ENCODE results near the gene TMEM269. TPM values are rescaled to one million over a fixed set of nuclear protein-coding genes. Genes with fewer than 3 reads are reported as not detected.

Gene TMEM269, protein sequence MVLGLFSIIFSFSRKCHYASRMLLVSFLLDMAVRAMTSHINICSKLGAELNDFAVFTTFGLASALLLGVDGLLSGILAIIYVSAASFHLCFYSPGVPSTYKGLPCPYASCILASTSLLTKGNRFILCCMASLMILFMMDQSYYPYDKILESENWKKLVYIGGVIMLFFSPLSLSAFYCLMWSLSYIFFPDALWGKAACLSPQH
- 0.06 TPM for total RNA-seq

DNA sequence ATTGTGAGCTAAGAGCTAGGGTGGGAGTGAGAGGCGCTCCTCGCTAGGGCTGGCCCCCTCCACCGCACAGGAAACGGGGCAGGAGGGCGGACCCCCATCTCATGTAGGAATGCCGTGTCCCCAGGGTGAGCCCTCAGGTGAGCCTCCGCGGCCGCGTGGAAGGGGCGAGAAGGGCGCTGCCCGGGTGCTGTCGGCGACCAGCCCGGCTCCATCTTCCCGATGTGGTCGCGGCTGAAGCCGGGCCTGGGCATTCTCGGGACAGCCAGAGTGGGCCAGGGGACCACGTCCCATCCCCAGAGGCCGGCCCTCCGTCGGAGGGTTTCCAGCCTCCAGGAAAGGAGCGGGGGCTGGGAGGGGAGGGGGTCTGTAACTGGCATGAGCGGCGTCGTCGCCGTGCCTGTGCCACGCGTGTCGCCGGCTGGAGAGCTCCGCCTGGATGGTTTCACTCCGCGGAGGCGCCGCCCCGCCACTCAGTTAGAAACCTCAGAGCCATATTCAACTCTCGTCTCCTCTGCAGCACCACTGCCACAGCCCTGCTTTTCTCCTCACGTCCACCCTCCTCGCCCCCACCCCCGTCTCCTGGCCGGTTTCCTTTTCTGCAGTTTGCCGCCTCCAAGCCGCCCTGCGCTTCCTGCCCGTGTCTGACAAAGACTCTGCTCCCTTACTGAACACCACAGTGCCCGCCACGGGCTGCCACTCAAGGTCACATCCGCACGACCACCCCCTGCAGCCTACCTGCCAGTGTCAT lies at the start of gene TMEM269:
TSS of gene TMEM269 (plus strand) at position 46 of the 748 bp plus-strand sequence. CDS start 4,903 bp downstream, outside the sequence.
- no peak for DNase-seq (ENCODE audit: low spot score)

DNA sequence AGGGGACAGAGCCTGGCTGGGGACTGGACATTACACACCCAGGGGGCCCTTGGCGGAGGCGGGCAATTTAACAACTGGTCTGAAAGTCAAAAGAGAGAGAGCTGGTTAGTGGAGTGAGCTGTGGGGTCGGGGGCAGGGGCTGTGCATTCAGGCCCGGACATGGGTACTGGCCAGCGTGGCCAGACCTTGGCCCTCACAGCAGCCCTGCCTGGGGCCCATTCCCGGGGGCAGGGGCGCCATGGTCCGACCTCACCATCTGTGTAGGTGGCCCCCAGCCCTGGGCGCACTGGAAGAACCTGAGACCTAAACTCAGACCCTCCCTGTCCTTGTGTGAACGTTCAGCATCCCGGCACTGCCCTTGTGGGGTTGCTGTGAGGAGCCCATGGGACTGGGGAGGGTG lies 49.7 kb upstream of the TMEM269 start:
- no peak for DNase-seq (ENCODE audit: low spot score)

DNA sequence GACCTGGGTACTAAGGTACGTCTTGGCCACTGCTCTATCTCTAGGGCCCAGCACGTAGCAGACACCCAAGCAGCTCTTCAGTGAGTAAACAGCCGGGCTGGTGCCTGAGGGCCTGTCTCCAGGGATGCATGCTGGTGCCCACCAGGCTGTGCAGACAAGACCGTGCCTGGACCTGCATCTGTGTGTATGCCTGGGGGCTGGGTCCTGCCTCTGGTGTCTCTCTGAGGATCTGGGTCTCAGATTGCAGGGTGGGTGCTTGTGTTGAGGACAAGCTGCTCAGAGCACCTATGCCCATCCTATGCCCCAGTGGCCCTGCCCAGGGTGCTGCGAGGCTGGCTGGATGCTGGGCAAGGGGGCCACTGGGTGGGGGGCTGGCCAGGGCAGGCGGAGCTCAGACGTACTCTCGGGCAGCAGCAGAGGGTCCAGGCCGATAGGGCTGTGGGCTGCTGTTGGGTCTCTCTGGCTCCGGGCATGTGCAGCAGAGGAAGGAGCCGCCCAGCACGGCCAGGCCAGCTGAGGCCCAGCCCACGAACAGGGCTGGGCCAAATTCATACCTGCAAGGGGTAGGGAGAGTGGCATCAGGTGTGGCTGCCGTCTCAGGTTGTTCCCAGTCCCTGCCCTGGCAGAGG lies 49.2 kb upstream of the TMEM269 start:
- DNase-seq (ENCODE audit: low spot score), result no peak

DNA sequence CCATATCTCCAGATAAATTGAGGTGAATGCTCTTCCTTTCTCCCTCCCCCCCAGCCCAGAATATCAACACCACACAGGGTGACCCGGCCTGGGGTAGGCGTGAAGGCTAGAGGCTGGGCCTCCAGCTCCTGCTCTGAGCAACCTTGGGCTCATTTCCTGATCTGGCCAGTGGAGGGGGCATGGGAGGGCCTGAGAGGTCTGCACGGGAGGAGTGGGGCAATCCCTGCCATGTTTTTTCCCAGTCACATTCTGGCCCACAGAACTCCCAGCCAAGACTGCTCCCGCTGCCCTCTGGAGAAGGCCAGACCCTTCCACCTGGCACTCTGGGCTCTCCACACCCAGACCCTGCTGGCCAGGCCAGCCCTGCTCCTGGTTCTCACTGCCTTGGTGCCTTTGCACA lies 48.6 kb upstream of the TMEM269 start:
- DNase-seq (ENCODE audit: low spot score), result no peak

DNA sequence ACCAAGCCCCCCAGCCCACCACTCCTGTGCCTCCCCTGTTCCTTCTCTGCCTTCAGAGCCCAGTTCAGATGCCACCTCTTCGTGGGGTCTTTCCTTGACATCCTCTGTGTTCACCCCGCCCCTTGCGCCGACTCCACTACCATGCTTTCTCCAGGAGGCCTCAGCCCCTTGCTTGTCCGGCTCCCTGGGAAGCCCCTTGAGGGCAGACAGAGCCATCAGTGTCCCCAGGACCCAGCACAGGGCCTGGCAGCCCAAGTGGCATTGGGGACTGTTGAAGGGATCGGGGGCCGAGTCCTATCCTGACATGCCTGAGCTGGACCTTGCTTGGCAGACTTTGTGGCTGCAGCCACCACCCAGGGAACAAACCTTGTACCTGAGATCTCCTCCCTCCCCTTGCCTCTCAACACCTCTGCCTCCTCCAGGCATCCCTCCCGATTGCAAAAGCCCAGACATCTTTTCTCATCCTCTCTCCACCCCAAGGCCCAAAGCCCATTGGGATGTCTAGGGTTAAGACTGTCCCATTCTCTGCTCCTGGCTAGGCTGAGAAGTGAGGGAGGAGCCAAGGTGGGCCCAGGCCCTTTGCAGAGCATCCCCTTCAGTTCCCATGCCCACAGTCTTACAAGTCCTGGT lies 48.1 kb upstream of the TMEM269 start:
- no peak for DNase-seq (ENCODE audit: low spot score)

DNA sequence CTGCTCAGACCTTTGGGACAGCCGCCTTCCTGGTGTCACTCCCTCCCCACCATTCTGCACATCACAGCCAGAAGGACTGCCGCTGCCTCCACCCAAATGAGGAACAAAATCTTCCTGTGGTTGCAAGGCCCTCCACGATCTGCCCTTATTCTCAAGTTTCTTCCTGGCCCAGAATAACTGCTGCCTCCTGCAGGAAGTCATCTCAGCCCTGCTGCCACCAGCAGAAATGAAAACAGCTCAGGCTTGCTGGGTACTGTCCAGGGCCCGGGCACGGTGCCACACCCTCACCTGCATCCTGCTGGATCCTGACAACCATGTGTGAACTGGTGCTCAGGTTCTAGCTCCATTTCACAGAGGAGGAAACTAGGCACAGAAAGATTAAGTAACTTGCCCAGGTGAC lies 47.5 kb upstream of the TMEM269 start:
- peak; percentile 54 for DNase-seq (ENCODE audit: low spot score)

DNA sequence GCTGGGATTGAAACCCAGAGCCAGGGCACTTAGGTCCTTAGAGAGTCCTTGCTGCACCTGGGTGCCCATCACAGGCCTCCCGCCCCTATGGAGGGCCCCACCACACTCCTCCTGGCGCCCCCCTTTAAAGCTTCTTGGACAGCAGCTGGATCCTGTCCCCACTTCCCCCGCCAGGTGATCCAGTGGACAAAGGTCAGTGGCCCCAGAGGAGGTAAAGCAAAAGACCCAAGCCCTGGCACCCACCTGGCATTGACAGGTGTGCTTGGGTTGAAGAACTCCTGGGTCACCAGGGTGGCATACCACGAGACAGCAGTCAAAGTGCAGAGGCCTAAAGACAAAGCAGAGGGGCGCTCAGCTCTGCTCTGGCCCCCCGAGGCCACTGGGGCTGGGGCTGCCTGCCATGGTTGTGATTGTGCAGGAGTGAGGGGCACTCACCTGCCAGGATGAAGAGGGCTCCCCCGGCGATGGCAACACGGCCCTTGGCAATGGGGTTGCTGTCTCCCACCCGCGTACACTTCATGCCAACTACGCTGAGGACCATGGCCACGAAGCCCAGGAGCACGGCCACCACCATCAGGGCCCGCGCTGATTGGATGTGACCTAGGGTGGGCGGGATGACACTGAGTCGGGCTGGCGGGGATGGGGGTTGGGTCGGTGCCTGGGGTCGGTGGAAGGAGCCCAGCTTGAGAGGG lies 46.7 kb upstream of the TMEM269 start:
- DNase-seq (ENCODE audit: low spot score), result no peak

DNA sequence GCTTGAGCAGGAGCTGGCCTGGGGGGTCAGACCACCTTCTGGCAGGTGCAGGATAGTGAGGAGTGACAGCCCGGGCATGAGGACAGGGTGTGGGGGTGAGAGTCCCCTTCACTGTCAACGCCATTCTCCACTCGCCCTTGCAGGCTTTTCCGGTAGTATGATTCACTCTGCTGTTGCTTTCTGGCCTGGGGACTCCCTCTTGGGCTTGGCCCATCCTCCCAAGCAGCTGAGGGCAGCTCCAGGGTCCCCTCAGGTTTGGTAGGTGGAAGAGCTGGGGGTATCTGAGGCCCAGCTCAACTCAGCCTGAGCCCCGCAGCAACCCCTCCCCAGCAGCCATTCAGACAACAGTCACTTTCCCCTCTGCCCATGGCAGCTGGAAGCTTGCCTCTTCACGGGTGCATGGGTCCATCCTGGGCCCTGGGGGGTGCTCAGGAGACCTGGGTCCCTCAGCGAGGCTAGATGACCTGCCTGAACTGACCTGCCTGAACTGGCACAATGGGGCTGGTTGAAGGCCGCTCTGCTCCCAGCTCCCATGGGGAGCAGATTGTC lies 46.0 kb upstream of the TMEM269 start:
- DNase-seq (ENCODE audit: low spot score), result no peak

DNA sequence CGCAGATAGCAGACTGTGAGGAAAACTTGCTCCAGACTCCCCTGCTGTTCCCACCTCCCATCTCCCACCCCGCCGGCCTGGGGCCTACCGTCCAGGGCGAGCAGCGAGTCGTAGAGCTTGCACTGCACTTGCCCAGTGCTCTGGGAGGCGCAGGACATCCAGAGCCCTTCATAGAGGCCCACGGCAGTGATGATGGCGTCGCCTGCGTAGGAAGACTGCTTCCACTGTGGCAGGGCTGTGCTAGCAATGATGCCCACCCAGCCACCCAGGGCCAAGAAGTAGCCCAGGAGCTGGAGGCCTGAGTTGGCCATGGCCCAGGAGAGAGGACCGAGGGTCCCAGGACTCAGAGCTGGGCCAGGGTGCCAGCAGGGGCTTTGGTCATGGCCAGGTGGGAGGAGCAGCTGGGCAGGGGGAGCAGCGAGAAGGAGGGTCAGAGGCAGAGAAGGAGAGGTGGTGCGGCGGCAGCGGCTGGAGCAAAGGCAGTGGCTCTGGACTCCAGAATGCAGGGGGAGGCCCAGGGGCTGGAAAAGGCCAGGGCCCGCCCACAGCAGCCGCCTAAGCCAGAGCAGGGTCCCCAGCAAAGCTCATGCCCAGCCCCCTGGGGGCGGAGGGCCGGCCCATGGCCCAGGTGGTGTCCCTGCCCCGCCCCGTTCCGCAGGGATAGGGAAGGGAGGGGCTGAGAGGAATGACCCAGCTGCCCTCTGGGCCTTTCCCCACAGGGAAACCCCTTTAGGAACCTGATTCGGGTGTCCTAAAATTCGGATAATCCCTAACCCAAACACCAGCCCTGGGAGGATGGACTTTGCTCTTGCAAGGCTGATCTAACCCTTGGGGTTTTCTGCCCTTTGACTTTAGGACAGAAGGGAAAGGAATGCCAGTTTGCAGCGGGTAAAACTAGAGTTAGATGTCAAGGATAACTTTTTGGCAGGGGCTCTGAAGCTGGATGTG lies 44.8 kb upstream of the TMEM269 start, which contains the start of gene CLDN19:
TSS of gene CLDN19 (minus strand) at position 484 of the 948 bp plus-strand sequence. CDS start at position 311, 173 bp downstream.
- no peak for DNase-seq (ENCODE audit: low spot score)

DNA sequence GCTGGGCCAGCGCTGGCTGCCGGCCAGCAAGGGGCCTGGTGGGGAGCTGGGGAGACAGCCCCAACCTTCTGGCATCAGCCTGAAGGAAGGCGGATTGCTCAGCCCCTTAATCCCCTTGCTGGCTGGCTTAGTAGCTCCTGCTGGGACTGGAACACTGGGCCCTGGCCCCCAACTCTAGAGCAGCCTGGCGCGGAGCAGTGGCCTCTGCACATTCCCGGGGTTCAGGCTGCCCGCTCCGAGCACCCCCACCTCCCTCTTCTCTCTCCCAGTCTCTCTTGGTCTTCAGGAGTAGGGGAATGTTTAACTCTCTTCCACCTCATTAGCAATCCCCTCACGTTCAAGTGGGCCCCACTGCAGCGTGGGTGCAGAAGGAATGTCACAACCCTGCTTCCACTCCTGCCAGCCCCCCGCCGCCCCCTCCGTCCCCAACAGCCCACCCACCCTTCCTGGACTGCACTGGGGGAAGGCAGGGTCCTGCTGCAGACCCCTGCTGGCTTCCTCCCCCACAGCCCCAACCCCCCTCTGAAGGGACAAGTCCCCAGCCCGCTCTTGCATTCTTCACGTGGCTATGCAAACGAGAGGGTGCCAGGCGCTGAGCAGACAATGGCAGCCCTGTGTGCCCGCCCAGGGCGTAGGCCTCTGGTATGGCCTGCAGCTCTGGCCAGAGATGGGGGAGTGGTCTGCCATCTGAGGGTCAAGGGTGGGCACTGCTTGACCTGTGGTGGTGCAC lies 43.8 kb upstream of the TMEM269 start:
- DNase-seq (ENCODE audit: low spot score), result no peak

DNA sequence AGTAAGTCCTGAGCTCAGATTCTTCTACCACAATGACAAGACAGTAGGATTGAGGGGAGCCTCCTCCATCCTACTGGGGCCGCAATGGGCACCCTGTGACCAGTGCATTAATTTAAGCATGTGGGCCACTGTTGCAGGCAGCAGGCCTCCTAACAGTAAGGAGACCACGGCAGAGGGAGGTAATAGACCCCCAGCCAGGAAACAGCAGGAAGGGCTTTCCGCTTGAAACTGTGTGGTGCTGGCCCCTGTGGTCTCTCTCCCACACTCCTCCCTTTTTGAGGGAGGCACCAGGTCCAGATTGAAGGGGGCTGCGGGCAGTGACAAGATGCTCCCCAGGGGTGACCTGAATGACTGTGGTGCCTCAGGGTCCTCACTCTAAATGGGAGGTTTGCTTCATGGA lies 43.1 kb upstream of the TMEM269 start:
- DNase-seq (ENCODE audit: low spot score), result no peak

DNA sequence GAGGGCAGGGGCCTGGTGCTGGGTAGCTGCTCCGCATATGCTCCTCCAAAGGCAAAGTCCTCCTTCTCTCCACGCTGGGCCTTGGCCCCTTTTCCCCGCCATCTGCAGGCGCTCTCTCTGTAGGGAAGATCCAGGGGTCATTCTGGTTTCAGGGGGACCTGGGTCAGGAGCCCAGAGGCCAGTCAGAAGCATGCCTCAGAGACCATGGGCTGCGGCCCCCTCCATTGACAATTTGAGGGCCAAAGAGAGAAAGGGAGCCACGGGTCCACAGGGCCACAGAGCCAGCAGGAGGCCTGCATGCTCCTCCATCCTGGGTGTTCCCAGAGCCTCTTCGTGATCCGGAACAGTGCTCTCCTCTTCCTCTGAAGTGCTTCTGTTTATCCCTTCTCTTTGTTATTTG lies 42.6 kb upstream of the TMEM269 start:
- no peak for DNase-seq (ENCODE audit: low spot score)

DNA sequence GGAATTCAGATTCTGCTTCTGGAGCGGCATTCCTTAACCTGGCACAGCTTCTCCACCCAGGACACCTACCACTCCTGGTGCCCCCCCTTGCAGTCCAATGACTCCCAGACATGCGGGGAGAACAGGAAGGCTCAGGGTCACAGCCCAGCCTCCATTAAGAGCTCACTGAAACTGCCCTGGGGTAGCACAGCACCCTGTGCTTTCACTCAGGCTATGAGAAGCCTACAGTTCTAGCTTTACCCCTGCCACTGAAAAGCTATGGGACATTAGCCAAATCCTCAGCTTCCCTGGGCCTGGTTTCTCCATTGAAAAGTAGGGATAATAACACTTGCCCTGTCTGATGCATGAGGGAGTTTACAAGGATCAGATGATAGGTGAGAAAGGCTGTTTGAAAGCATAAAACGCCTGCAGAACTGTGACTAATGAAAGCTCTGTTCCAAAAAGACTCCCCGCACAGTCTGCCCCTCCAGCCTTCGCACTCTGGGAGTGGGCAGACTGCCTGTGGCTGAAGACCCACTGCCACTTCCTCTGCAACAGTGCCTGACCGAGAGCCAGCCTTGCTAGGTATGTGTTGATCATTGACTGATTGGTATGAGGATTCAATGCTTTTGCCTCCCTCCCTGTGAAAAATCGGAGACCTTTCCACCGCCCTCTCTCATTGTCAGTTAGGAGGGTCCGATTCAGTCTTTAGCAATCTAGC lies 42.0 kb upstream of the TMEM269 start:
- DNase-seq (ENCODE audit: low spot score), result no peak

DNA sequence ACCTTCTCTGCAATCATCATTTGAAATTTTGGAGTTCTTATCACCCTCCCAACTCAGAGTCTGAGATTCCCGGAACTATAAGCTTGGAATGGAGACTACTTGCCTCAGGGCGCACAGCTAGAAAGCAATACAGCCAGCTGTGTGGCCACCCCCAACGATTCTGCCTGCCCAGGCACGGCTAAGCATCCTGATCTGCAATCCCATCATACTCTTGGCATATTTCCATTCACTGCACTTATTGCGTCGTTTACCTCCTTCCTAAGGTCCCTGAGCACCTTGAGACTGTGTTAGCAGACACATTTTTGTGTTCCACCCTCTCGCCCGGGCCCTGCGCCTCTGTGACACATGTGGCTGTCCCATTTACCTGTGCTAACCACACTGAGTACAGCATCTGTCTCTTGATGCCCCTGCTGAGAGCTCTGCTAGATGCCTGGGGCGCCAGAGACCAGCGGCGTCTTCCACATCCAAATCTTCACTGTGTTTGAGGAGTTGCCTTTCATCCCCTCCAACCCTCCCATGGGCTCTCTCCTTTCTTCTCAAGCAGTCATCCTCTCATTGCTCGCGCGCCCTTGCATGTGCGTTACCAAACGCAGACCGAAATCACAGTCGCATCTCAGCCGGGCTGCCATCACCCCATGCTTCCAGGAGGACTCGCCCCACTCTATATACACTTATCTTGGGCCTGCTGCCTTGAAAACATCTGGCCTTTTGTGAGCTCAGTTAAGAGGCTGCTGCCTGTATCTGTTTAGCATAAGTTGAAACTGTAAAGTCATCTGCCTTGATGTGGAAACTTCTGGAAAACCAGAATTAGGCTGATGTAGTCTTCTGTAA lies 41.3 kb upstream of the TMEM269 start:
- no peak for DNase-seq (ENCODE audit: low spot score)

DNA sequence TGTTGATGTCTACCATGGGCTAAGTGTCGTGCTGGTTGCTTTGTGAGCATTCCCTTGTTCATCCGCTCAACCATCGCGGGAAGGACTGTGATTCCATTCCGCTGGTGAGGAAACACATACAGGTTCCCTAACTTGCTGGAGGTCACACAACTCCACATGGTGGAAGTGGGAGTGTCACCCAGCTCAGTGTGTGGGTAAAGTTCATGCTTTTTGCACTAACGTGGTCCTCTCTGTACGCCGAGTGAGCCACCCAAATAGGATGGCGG lies 40.7 kb upstream of the TMEM269 start:
- no peak for DNase-seq (ENCODE audit: low spot score)

DNA sequence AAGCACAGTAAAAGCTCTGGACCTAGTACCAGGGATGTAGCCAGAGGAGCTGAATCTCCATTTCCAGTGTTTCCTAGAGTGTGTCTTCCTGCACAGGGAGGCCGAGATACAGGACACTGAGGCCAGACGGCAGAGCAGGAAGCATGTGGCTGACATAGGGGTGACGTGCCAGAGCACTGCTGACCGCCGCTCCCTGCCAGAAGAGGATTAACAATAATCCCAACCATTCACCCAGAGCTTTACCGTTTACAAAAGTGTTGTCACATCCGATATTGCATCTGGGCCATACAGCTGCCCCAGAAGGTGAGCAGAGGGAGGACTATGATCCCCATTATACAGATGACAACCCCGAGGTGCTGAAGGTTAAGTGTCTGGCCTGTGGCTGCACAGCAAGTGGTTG lies 38.9 kb upstream of the TMEM269 start:
- DNase-seq (ENCODE audit: low spot score), result no peak

DNA sequence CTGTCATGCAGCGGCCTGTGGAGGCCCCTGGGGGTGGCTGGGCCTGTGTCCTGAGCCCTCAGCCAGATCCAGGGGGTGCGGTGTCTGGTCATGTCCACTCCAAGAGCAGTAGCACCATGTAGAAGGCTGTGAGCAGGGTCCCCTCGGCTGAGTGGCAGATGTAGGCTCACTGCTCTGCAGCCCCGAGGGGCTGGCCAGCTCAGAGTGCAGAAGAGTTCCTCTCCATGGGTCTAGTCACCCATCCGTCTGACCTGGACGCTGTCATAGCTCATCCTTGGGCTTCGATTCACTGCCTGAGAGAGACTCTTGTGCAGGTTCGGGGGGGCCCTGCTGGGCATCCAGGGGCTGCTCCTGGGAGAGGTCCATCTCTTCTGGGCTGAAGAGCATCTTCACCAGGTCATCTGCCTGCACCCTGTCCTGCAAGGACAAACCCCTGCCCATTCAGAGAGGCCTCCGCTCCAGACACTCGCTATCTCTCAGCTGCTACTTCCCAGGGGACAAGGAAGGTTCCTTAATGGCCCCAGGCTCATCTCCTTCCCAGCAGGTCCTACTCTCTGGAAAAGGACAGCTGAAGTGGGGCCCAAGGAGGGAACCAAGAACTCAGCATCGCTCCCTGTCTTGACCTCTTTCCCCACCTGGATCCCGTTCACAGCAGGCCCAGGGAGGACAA lies 38.2 kb upstream of the TMEM269 start:
- DNase-seq (ENCODE audit: low spot score), result no peak

DNA sequence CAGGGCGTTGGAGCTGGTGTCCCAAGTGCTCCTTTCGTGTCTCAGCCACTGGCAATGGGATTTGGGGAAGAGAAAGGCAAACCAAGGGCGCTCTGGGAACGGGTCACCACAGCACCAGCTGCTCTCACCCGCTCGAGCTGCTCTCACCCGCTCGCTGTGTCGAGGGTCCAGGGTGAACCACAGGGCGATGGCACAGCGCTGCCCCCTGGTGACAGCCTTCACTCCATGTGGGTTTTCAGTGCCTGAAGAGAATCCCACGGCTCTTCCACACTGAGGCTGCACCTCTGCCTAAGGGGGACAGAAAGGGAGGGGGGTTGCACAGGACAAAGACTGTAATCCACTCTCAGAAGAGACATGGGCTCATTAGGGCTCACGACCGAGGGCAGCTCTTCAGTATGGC lies 37.7 kb upstream of the TMEM269 start:
- peak; percentile 30 for DNase-seq (ENCODE audit: low spot score)

All from mucosa of gallbladder (tissue), 1 donor.